Measurements from ENCODE around the gene SLCO4A1. TPM values are rescaled to one million over a fixed set of nuclear protein-coding genes. Genes with fewer than 3 reads are reported as not detected.

SLCO4A1 gene
- total and polyA plus RNA-seq, 4 donors: 4.7 to 152 (median 42.5) TPM

GRCh38 chr20:62710221-62710885 is 68.0 kb downstream of the SLCO4A1 start:
- Histone ChIP-seq H3K36me3 (ENCODE audit: control insufficient read depth in 4 of 4, insufficient read depth in 4 of 4, low read length in 4 of 4) (no peaks in the 10 kb centered on the region), H3K9me3 (ENCODE audit: control insufficient read depth in 4 of 4, insufficient read depth in 3 of 4, low read length in 3 of 4) (peaks cover 0 to 2% (median 0%) of the 10 kb centered on the region in 4 donors), H3K4me1 (ENCODE audit: control insufficient read depth in 5 of 5, insufficient read depth in 5 of 5, low read length in 5 of 5) (peaks cover 0 to 2% (median 0%) of the 10 kb centered on the region in 5 donors), H3K4me3 (no peak overlapping the region), H3K27ac (ENCODE audit: low read depth in 1 of 2, low read length in 1 of 2) (no peak overlapping the region), H3K9ac (ENCODE audit: insufficient read depth in 1 of 2, low read length in 2 of 2) (no peak overlapping the region), H3K27me3 (ENCODE audit: control insufficient read depth in 3 of 3, insufficient read depth in 3 of 3, low read length in 2 of 3) (peaks cover 13 to 53% (median 36%) of the 10 kb centered on the region in 3 donors)
- ATAC-seq (ENCODE audit: insufficient read depth, low FRiP score): no peak
- DNase-seq: no peak
- WGBS, 2 donors: 73 to 76% methylated on average over 20 of the region's 20 CpGs
- no peak for TF ChIP-seq CTCF (IDR thresholded peaks at IDR 0.05; ENCODE audit: control extremely low read depth, extremely low read depth)

GRCh38 chr20:62710886-62711702 is 68.8 kb downstream of the SLCO4A1 start:
- no peaks in the 10 kb centered on the region for H3K36me3 ChIP-seq (ENCODE audit: control insufficient read depth in 4 of 4, insufficient read depth in 4 of 4, low read length in 4 of 4)
- H3K27me3 ChIP-seq (ENCODE audit: control insufficient read depth in 3 of 3, insufficient read depth in 3 of 3, low read length in 2 of 3): peaks cover 13 to 53% (median 36%) of the 10 kb centered on the region in 3 donors
- H3K9ac ChIP-seq (ENCODE audit: insufficient read depth in 1 of 2, low read length in 2 of 2): no peak overlapping the region
- TF ChIP-seq CTCF (IDR thresholded peaks at IDR 0.05; ENCODE audit: control extremely low read depth, extremely low read depth): no peak
- 49 to 54% methylated on average over 23 of the region's 23 CpGs for WGBS, 2 donors
- H3K9me3 ChIP-seq (ENCODE audit: control insufficient read depth in 4 of 4, insufficient read depth in 3 of 4, low read length in 3 of 4): peaks cover 0 to 2% (median 0%) of the 10 kb centered on the region in 4 donors
- no peak overlapping the region for H3K27ac ChIP-seq (ENCODE audit: low read depth in 1 of 2, low read length in 1 of 2)
- no peak overlapping the region for H3K4me3 ChIP-seq
- ATAC-seq (ENCODE audit: insufficient read depth, low FRiP score): no peak
- H3K4me1 ChIP-seq (ENCODE audit: control insufficient read depth in 5 of 5, insufficient read depth in 5 of 5, low read length in 5 of 5): peaks cover 0 to 2% (median 0%) of the 10 kb centered on the region in 5 donors
- DNase-seq: no peak

- H3K9ac ChIP-seq (ENCODE audit: insufficient read depth in 1 of 2, low read length in 2 of 2): no peak overlapping the region
- ATAC-seq (ENCODE audit: insufficient read depth, low FRiP score) (no peak), DNase-seq (no peak)
- peaks cover 0 to 2% (median 0%) of the 10 kb centered on the region in 5 donors for H3K4me1 ChIP-seq (ENCODE audit: control insufficient read depth in 5 of 5, insufficient read depth in 5 of 5, low read length in 5 of 5)
- 56 to 75% methylated on average over 23 of the region's 23 CpGs for WGBS, 2 donors
- H3K4me3 ChIP-seq: no peak overlapping the region
- peaks cover 0 to 2% (median 0%) of the 10 kb centered on the region in 4 donors for H3K9me3 ChIP-seq (ENCODE audit: control insufficient read depth in 4 of 4, insufficient read depth in 3 of 4, low read length in 3 of 4)
- H3K27me3 ChIP-seq (ENCODE audit: control insufficient read depth in 3 of 3, insufficient read depth in 3 of 3, low read length in 2 of 3): peaks cover 13 to 53% (median 36%) of the 10 kb centered on the region in 3 donors
- no peak overlapping the region for H3K27ac ChIP-seq (ENCODE audit: low read depth in 1 of 2, low read length in 1 of 2)
- no peak for TF ChIP-seq CTCF (IDR thresholded peaks at IDR 0.05; ENCODE audit: control extremely low read depth, extremely low read depth)
- H3K36me3 ChIP-seq (ENCODE audit: control insufficient read depth in 4 of 4, insufficient read depth in 4 of 4, low read length in 4 of 4): no peaks in the 10 kb centered on the region
Measured at GRCh38 chr20:62711703-62712101, 69.4 kb downstream of the SLCO4A1 start.
